DND-41 (cell line): Measurements from ENCODE around the gene HAO1.

Experiments used
- ATAC-seq: fragments of 200-7000 bp; cut with Tn5 transposase; 3 replicates; pipeline ENCODE4 v1.9.1; 2021; ENCODE audit warnings: low read depth; ENCODE audit not compliant: insufficient read depth
- DNase-seq: peaks from one replicate; pipeline ENCODE4 v3.0.0-alpha.2; 2020
- H2AFZ ChIP-seq: 2 replicates; pipeline ENCODE4 v1.6.0; 2012; ENCODE audit warnings: low read depth, low read length
- H3K27ac ChIP-seq: 2 replicates; pipeline ENCODE4 v1.5.1; 2012; ENCODE audit warnings: low read length, inconsistent platforms
- H3K27me3 ChIP-seq: fragments of 200-600 bp; sonication (generic); 2 replicates; pipeline ENCODE4 v1.6.0; 2012; ENCODE audit warnings: low read length, mild to moderate bottlenecking, inconsistent platforms; ENCODE audit not compliant: insufficient read depth, poor library complexity
- H3K36me3 ChIP-seq: 2 replicates; pipeline ENCODE4 v1.5.1; 2012; ENCODE audit warnings: low read length, inconsistent platforms; ENCODE audit not compliant: insufficient read depth
- H3K4me1 ChIP-seq: 2 replicates; pipeline ENCODE4 v1.5.1; 2012; ENCODE audit warnings: mild to moderate bottlenecking, low read length; ENCODE audit not compliant: insufficient read depth
- H3K4me2 ChIP-seq: 2 replicates; pipeline ENCODE4 v1.6.0; 2012; ENCODE audit warnings: mild to moderate bottlenecking, moderate library complexity, low read length, inconsistent platforms; ENCODE audit not compliant: insufficient read depth
- H3K4me3 ChIP-seq, 2 experiments: fragments of 200-600 bp in 1 of 2; shearing (Covaris generic) in 1 of 2; 2 replicates each; pipeline ENCODE4 v1.5.1; 2012 to 2016; ENCODE audit warnings: inconsistent platforms in 2 of 2, low read length in 2 of 2, mild to moderate bottlenecking in 2 of 2, low read depth in 1 of 2, moderate library complexity in 1 of 2
- H3K79me2 ChIP-seq: 2 replicates; pipeline ENCODE4 v1.6.0; 2012; ENCODE audit warnings: low read length, inconsistent platforms; ENCODE audit not compliant: insufficient read depth
- H3K9ac ChIP-seq: 2 replicates; pipeline ENCODE4 v1.6.0; 2012; ENCODE audit warnings: low read depth, mild to moderate bottlenecking, inconsistent platforms, low read length, moderate library complexity
- H3K9me3 ChIP-seq: 2 replicates; pipeline ENCODE4 v1.5.1; 2012; ENCODE audit warnings: low read length, moderate library complexity, mild to moderate bottlenecking, inconsistent platforms; ENCODE audit not compliant: insufficient read depth, severe bottlenecking
- H4K20me1 ChIP-seq: 2 replicates; pipeline ENCODE4 v1.6.0; 2012; ENCODE audit warnings: low read length; ENCODE audit not compliant: insufficient read depth
- CTCF ChIP-seq: IDR thresholded peaks from 2 replicates; pipeline ENCODE4 v1.5.1; 2012; ENCODE audit warnings: borderline replicate concordance, low read length, moderate library complexity, mild to moderate bottlenecking; ENCODE audit not compliant: poor library complexity, severe bottlenecking; ENCODE audit errors: extremely low read depth
- EZH2 ChIP-seq: IDR thresholded peaks from 3 replicates; pipeline ENCODE4 v1.6.1; 2012; ENCODE audit warnings: borderline replicate concordance, low read depth, mild to moderate bottlenecking, moderate library complexity, low read length, inconsistent platforms; ENCODE audit not compliant: severe bottlenecking

The HAO1 gene

GRCh38 chr20:7891705-7892104 is 48.6 kb downstream of the HAO1 start:
- no peaks in the 10 kb centered on the region for H4K20me1 ChIP-seq
- DNase-seq (no peak), ATAC-seq (no peak)
- no peak overlapping the region for H3K27ac ChIP-seq
- H3K9ac ChIP-seq = no peak overlapping the region
- H3K9me3 ChIP-seq = no peaks in the 10 kb centered on the region
- H3K36me3 ChIP-seq = no peaks in the 10 kb centered on the region
- no peaks in the 10 kb centered on the region for H3K4me1 ChIP-seq
- TF ChIP-seq CTCF (no peak), EZH2 (no peak)
- H3K27me3 ChIP-seq = no peaks in the 10 kb centered on the region
- no peak overlapping the region for H3K4me2 ChIP-seq
- no peak overlapping the region for H2AFZ ChIP-seq
- H3K79me2 ChIP-seq = no peaks in the 10 kb centered on the region
- H3K4me3 ChIP-seq = no peak overlapping the region

GRCh38 chr20:7889736-7890135 is 50.5 kb downstream of the HAO1 start:
- ATAC-seq (no peak), DNase-seq (no peak)
- no peaks in the 10 kb centered on the region for H3K79me2 ChIP-seq
- no peaks in the 10 kb centered on the region for H3K36me3 ChIP-seq
- no peak overlapping the region for H3K27ac ChIP-seq
- no peak overlapping the region for H3K4me2 ChIP-seq
- H4K20me1 ChIP-seq = no peaks in the 10 kb centered on the region
- no peak overlapping the region for H3K9ac ChIP-seq
- no peak for TF ChIP-seq EZH2
- no peak for TF ChIP-seq CTCF
- no peaks in the 10 kb centered on the region for H3K27me3 ChIP-seq
- H3K9me3 ChIP-seq = no peaks in the 10 kb centered on the region
- H3K4me3 ChIP-seq = no peak overlapping the region
- no peaks in the 10 kb centered on the region for H3K4me1 ChIP-seq
- no peak overlapping the region for H2AFZ ChIP-seq

- ATAC-seq (no peak), DNase-seq (no peak)
- Histone ChIP-seq H3K4me3 (no peak overlapping the region), H3K9me3 (no peaks in the 10 kb centered on the region), H4K20me1 (no peaks in the 10 kb centered on the region), H3K9ac (no peak overlapping the region), H3K4me2 (no peak overlapping the region), H3K27me3 (peaks cover 9% of the 10 kb centered on the region), H3K4me1 (no peaks in the 10 kb centered on the region), H2AFZ (no peak overlapping the region), H3K36me3 (no peaks in the 10 kb centered on the region), H3K79me2 (no peaks in the 10 kb centered on the region), H3K27ac (no peak overlapping the region)
- no peak for TF ChIP-seq CTCF
- TF ChIP-seq EZH2 = no peak
These were observed 56.5 kb downstream of the HAO1 start for GRCh38 chr20:7883741-7884140.

- H3K4me2 ChIP-seq = no peak overlapping the region
- no peak for DNase-seq
- H3K27ac ChIP-seq = no peak overlapping the region
- no peak overlapping the region for H2AFZ ChIP-seq
- H3K4me3 ChIP-seq = no peak overlapping the region
- TF ChIP-seq EZH2 (no peak), CTCF (no peak)
- ATAC-seq = no peak
- H3K9me3 ChIP-seq = no peaks in the 10 kb centered on the region
- H4K20me1 ChIP-seq = no peaks in the 10 kb centered on the region
- H3K9ac ChIP-seq = no peak overlapping the region
- H3K27me3 ChIP-seq = peaks cover 9% of the 10 kb centered on the region
- H3K4me1 ChIP-seq = no peaks in the 10 kb centered on the region
- H3K36me3 ChIP-seq = no peaks in the 10 kb centered on the region
- no peaks in the 10 kb centered on the region for H3K79me2 ChIP-seq
These were observed 56.9 kb downstream of the HAO1 start for GRCh38 chr20:7883309-7883708.
